ENCODE measurements around the gene CHST15. TPM values are rescaled to one million over a fixed set of nuclear protein-coding genes. Genes with fewer than 3 reads are reported as not detected.

The CHST15 gene
- total and polyA plus RNA-seq, 2 of the 8 experiments (the other 6 are each of a cell fraction or from before 2014, with no cell fraction given): 8.8 to 9.1 TPM

DNA sequence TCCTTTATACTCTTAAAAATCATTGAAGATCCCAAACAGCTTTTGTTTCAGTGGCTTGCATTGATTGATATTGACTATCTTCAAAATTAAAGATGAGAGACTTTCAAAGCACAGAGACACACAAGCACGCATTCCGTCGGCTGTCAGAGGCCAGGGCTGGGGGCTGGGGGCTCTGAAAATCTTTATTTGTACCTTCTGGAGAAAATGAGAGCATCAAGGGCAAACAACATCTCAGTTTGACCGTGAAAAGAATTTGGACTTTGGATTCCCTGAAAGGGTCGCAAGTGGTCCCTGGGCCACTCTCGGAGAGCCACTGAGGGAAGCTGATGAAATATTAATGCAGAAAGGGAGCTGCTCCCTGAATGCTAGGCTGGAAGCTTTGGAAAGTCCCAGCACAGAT lies 96.4 kb downstream of the CHST15 start (continued):
- TF ChIP-seq HDAC6 (IDR thresholded peaks at IDR 0.05; ENCODE audit: low read depth, low read length) (no peak), RNF2 (IDR thresholded peaks at IDR 0.05; ENCODE audit: borderline replicate concordance, low read depth, low read length, missing control alignments, poor library complexity, severe bottlenecking) (no peak)
- TF ChIP-seq, protein P1, sequence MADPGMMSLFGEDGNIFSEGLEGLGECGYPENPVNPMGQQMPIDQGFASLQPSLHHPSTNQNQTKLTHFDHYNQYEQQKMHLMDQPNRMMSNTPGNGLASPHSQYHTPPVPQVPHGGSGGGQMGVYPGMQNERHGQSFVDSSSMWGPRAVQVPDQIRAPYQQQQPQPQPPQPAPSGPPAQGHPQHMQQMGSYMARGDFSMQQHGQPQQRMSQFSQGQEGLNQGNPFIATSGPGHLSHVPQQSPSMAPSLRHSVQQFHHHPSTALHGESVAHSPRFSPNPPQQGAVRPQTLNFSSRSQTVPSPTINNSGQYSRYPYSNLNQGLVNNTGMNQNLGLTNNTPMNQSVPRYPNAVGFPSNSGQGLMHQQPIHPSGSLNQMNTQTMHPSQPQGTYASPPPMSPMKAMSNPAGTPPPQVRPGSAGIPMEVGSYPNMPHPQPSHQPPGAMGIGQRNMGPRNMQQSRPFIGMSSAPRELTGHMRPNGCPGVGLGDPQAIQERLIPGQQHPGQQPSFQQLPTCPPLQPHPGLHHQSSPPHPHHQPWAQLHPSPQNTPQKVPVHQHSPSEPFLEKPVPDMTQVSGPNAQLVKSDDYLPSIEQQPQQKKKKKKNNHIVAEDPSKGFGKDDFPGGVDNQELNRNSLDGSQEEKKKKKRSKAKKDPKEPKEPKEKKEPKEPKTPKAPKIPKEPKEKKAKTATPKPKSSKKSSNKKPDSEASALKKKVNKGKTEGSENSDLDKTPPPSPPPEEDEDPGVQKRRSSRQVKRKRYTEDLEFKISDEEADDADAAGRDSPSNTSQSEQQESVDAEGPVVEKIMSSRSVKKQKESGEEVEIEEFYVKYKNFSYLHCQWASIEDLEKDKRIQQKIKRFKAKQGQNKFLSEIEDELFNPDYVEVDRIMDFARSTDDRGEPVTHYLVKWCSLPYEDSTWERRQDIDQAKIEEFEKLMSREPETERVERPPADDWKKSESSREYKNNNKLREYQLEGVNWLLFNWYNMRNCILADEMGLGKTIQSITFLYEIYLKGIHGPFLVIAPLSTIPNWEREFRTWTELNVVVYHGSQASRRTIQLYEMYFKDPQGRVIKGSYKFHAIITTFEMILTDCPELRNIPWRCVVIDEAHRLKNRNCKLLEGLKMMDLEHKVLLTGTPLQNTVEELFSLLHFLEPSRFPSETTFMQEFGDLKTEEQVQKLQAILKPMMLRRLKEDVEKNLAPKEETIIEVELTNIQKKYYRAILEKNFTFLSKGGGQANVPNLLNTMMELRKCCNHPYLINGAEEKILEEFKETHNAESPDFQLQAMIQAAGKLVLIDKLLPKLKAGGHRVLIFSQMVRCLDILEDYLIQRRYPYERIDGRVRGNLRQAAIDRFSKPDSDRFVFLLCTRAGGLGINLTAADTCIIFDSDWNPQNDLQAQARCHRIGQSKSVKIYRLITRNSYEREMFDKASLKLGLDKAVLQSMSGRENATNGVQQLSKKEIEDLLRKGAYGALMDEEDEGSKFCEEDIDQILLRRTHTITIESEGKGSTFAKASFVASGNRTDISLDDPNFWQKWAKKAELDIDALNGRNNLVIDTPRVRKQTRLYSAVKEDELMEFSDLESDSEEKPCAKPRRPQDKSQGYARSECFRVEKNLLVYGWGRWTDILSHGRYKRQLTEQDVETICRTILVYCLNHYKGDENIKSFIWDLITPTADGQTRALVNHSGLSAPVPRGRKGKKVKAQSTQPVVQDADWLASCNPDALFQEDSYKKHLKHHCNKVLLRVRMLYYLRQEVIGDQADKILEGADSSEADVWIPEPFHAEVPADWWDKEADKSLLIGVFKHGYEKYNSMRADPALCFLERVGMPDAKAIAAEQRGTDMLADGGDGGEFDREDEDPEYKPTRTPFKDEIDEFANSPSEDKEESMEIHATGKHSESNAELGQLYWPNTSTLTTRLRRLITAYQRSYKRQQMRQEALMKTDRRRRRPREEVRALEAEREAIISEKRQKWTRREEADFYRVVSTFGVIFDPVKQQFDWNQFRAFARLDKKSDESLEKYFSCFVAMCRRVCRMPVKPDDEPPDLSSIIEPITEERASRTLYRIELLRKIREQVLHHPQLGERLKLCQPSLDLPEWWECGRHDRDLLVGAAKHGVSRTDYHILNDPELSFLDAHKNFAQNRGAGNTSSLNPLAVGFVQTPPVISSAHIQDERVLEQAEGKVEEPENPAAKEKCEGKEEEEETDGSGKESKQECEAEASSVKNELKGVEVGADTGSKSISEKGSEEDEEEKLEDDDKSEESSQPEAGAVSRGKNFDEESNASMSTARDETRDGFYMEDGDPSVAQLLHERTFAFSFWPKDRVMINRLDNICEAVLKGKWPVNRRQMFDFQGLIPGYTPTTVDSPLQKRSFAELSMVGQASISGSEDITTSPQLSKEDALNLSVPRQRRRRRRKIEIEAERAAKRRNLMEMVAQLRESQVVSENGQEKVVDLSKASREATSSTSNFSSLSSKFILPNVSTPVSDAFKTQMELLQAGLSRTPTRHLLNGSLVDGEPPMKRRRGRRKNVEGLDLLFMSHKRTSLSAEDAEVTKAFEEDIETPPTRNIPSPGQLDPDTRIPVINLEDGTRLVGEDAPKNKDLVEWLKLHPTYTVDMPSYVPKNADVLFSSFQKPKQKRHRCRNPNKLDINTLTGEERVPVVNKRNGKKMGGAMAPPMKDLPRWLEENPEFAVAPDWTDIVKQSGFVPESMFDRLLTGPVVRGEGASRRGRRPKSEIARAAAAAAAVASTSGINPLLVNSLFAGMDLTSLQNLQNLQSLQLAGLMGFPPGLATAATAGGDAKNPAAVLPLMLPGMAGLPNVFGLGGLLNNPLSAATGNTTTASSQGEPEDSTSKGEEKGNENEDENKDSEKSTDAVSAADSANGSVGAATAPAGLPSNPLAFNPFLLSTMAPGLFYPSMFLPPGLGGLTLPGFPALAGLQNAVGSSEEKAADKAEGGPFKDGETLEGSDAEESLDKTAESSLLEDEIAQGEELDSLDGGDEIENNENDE (IDR thresholded peaks at IDR 0.05; ENCODE audit: insufficient replicate concordance, low read length): no peak
